ENCODE data around the gene MRTO4.
A peak's percentile ranks its signal among the peaks of the same experiment; 100 is the strongest.

The MRTO4 gene

GRCh38 chr1:19251305-19252196 is at the start of gene MRTO4, which contains the start of gene EMC1:
TSS of gene MRTO4 (plus strand) at chr1:19251805. CDS start at chr1:19251836, 31 bp downstream.
TSS of gene EMC1 (minus strand) at chr1:19251524. CDS start at chr1:19251509, 15 bp downstream.
- Histone ChIP-seq H3K27ac (ENCODE audit: low read length) (peak within 1 kb of the TSS; percentile 96), H3K4me3 (ENCODE audit: low read length in 2 of 2) (peak within 1 kb of the TSS; percentile 97 to 99), H3K4me1 (ENCODE audit: control insufficient read depth, insufficient read depth, low read length) (peaks cover 29% of the 10 kb centered on the region), H3K9ac (ENCODE audit: low read length in 2 of 2) (peak within 1 kb of the TSS; percentile 89 to 90), H3K9me3 (ENCODE audit: control insufficient read depth in 2 of 2, low read length in 2 of 2) (no peaks in the 10 kb centered on the region), H3K27me3 (ENCODE audit: control insufficient read depth in 1 of 2, insufficient read depth in 2 of 2, low read length in 2 of 2) (no peaks in the 10 kb centered on the region), H3K36me3 (ENCODE audit: control insufficient read depth in 2 of 2, insufficient read depth in 2 of 2, low read length in 2 of 2) (peaks cover 0 to 4% of the 10 kb centered on the region in 2 donors)

- Histone ChIP-seq H3K4me3 (ENCODE audit: low read length in 2 of 2) (no peak overlapping the region), H3K9ac (ENCODE audit: low read length in 2 of 2) (no peak overlapping the region), H3K27me3 (ENCODE audit: control insufficient read depth in 1 of 2, insufficient read depth in 2 of 2, low read length in 2 of 2) (no peaks in the 10 kb centered on the region), H3K4me1 (ENCODE audit: control insufficient read depth, insufficient read depth, low read length) (peaks cover 36% of the 10 kb centered on the region), H3K9me3 (ENCODE audit: control insufficient read depth in 2 of 2, low read length in 2 of 2) (no peaks in the 10 kb centered on the region), H3K36me3 (ENCODE audit: control insufficient read depth in 2 of 2, insufficient read depth in 2 of 2, low read length in 2 of 2) (peaks cover 20 to 23% of the 10 kb centered on the region in 2 donors), H3K27ac (ENCODE audit: low read length) (no peak overlapping the region)
Measured at GRCh38 chr1:19202396-19202795, 49.2 kb upstream of the MRTO4 start.

GRCh38 chr1:19203440-19203839 is 48.2 kb upstream of the MRTO4 start:
- H3K9ac ChIP-seq (ENCODE audit: low read length in 2 of 2) = no peak overlapping the region
- H3K27ac ChIP-seq (ENCODE audit: low read length) = peak overlapping the region; percentile 3
- H3K9me3 ChIP-seq (ENCODE audit: control insufficient read depth in 2 of 2, low read length in 2 of 2) = no peaks in the 10 kb centered on the region
- H3K27me3 ChIP-seq (ENCODE audit: control insufficient read depth in 1 of 2, insufficient read depth in 2 of 2, low read length in 2 of 2) = no peaks in the 10 kb centered on the region
- H3K36me3 ChIP-seq (ENCODE audit: control insufficient read depth in 2 of 2, insufficient read depth in 2 of 2, low read length in 2 of 2) = peaks cover 11 to 12% of the 10 kb centered on the region in 2 donors
- H3K4me1 ChIP-seq (ENCODE audit: control insufficient read depth, insufficient read depth, low read length) = peaks cover 43% of the 10 kb centered on the region
- H3K4me3 ChIP-seq (ENCODE audit: low read length in 2 of 2) = no peak overlapping the region

- Histone ChIP-seq H3K27ac (ENCODE audit: low read length) (no peak overlapping the region), H3K36me3 (ENCODE audit: control insufficient read depth in 2 of 2, insufficient read depth in 2 of 2, low read length in 2 of 2) (peaks cover 0 to 4% of the 10 kb centered on the region in 2 donors), H3K4me1 (ENCODE audit: control insufficient read depth, insufficient read depth, low read length) (peaks cover 44% of the 10 kb centered on the region), H3K27me3 (ENCODE audit: control insufficient read depth in 1 of 2, insufficient read depth in 2 of 2, low read length in 2 of 2) (no peaks in the 10 kb centered on the region), H3K9me3 (ENCODE audit: control insufficient read depth in 2 of 2, low read length in 2 of 2) (no peaks in the 10 kb centered on the region), H3K9ac (ENCODE audit: low read length in 2 of 2) (no peak overlapping the region), H3K4me3 (ENCODE audit: low read length in 2 of 2) (no peak overlapping the region)
Measured at GRCh38 chr1:19204446-19205266, 46.9 kb upstream of the MRTO4 start.

- Histone ChIP-seq H3K27ac (ENCODE audit: low read length) (no peak overlapping the region), H3K9ac (ENCODE audit: low read length in 2 of 2) (no peak overlapping the region), H3K9me3 (ENCODE audit: control insufficient read depth in 2 of 2, low read length in 2 of 2) (no peaks in the 10 kb centered on the region), H3K4me1 (ENCODE audit: control insufficient read depth, insufficient read depth, low read length) (peaks cover 43% of the 10 kb centered on the region), H3K27me3 (ENCODE audit: control insufficient read depth in 1 of 2, insufficient read depth in 2 of 2, low read length in 2 of 2) (no peaks in the 10 kb centered on the region), H3K4me3 (ENCODE audit: low read length in 2 of 2) (no peak overlapping the region), H3K36me3 (ENCODE audit: control insufficient read depth in 2 of 2, insufficient read depth in 2 of 2, low read length in 2 of 2) (peaks cover 0 to 4% of the 10 kb centered on the region in 2 donors)
Measured at GRCh38 chr1:19205403-19205802, 46.2 kb upstream of the MRTO4 start.

- peaks cover 0 to 4% of the 10 kb centered on the region in 2 donors for H3K36me3 ChIP-seq (ENCODE audit: control insufficient read depth in 2 of 2, insufficient read depth in 2 of 2, low read length in 2 of 2)
- no peaks in the 10 kb centered on the region for H3K9me3 ChIP-seq (ENCODE audit: control insufficient read depth in 2 of 2, low read length in 2 of 2)
- peaks cover 41% of the 10 kb centered on the region for H3K4me1 ChIP-seq (ENCODE audit: control insufficient read depth, insufficient read depth, low read length)
- no peak overlapping the region for H3K9ac ChIP-seq (ENCODE audit: low read length in 2 of 2)
- H3K4me3 ChIP-seq (ENCODE audit: low read length in 2 of 2) = no peak overlapping the region
- H3K27me3 ChIP-seq (ENCODE audit: control insufficient read depth in 1 of 2, insufficient read depth in 2 of 2, low read length in 2 of 2) = no peaks in the 10 kb centered on the region
- no peak overlapping the region for H3K27ac ChIP-seq (ENCODE audit: low read length)
Measured at GRCh38 chr1:19205845-19206244, 45.8 kb upstream of the MRTO4 start.

GRCh38 chr1:19206947-19207346 is 44.7 kb upstream of the MRTO4 start:
- H3K9ac ChIP-seq (ENCODE audit: low read length in 2 of 2) = no peak overlapping the region
- peaks cover 47% of the 10 kb centered on the region for H3K4me1 ChIP-seq (ENCODE audit: control insufficient read depth, insufficient read depth, low read length)
- H3K27ac ChIP-seq (ENCODE audit: low read length) = no peak overlapping the region
- H3K4me3 ChIP-seq (ENCODE audit: low read length in 2 of 2) = no peak overlapping the region
- H3K36me3 ChIP-seq (ENCODE audit: control insufficient read depth in 2 of 2, insufficient read depth in 2 of 2, low read length in 2 of 2) = no peaks in the 10 kb centered on the region
- H3K9me3 ChIP-seq (ENCODE audit: control insufficient read depth in 2 of 2, low read length in 2 of 2) = no peaks in the 10 kb centered on the region
- no peaks in the 10 kb centered on the region for H3K27me3 ChIP-seq (ENCODE audit: control insufficient read depth in 1 of 2, insufficient read depth in 2 of 2, low read length in 2 of 2)

- Histone ChIP-seq H3K4me1 (ENCODE audit: control insufficient read depth, insufficient read depth, low read length) (peaks cover 31% of the 10 kb centered on the region), H3K36me3 (ENCODE audit: control insufficient read depth in 2 of 2, insufficient read depth in 2 of 2, low read length in 2 of 2) (no peaks in the 10 kb centered on the region), H3K27me3 (ENCODE audit: control insufficient read depth in 1 of 2, insufficient read depth in 2 of 2, low read length in 2 of 2) (no peaks in the 10 kb centered on the region), H3K4me3 (ENCODE audit: low read length in 2 of 2) (peak overlapping the region; percentile 85 to 96), H3K9ac (ENCODE audit: low read length in 2 of 2) (peak overlapping the region; percentile 89 to 98), H3K9me3 (ENCODE audit: control insufficient read depth in 2 of 2, low read length in 2 of 2) (no peaks in the 10 kb centered on the region), H3K27ac (ENCODE audit: low read length) (peak overlapping the region; percentile 98)
Measured at GRCh38 chr1:19208710-19209438, 42.7 kb upstream of the MRTO4 start.

- Histone ChIP-seq H3K9me3 (ENCODE audit: control insufficient read depth in 2 of 2, low read length in 2 of 2) (no peaks in the 10 kb centered on the region), H3K27me3 (ENCODE audit: control insufficient read depth in 1 of 2, insufficient read depth in 2 of 2, low read length in 2 of 2) (no peaks in the 10 kb centered on the region), H3K4me3 (ENCODE audit: low read length in 2 of 2) (peak overlapping the region; percentile 85 to 96), H3K27ac (ENCODE audit: low read length) (peak overlapping the region; percentile 98), H3K36me3 (ENCODE audit: control insufficient read depth in 2 of 2, insufficient read depth in 2 of 2, low read length in 2 of 2) (no peaks in the 10 kb centered on the region), H3K4me1 (ENCODE audit: control insufficient read depth, insufficient read depth, low read length) (peaks cover 31% of the 10 kb centered on the region), H3K9ac (ENCODE audit: low read length in 2 of 2) (peak overlapping the region; percentile 89 to 98)
Measured at GRCh38 chr1:19209439-19209989, 42.1 kb upstream of the MRTO4 start.

Data from stomach smooth muscle (tissue), 2 donors.